ENCODE results near the gene BID.
A peak's percentile ranks its signal among the peaks of the same experiment; 100 is the strongest.

- TF ChIP-seq REST (IDR thresholded peaks at IDR 0.05; ENCODE audit: insufficient read depth in 1 of 2, low read depth in 2 of 2, low read length in 2 of 2) (0 out of 4 replicates have a peak, but pooled peaks of 1 of the 2 experiments have one; percentile 14), SIN3A (IDR thresholded peaks at IDR 0.05; ENCODE audit: borderline replicate concordance, insufficient read depth, low read length) (no peak; the same call in 1 of the 2 replicates), POLR2AphosphoS5 (IDR thresholded peaks at IDR 0.05; ENCODE audit: low read depth, low read length) (no peak), TAF1 (IDR thresholded peaks at IDR 0.05; ENCODE audit: borderline replicate concordance, insufficient read depth, low read length) (no peak)
Observed at GRCh38 chr22:17705951-17706900, 68.0 kb downstream of the BID start.
